Bone marrow (tissue), 2 donors: ENCODE data around the gene BMX.

Experiments used
- DNase-seq, 2 donors: peaks; one replicate each; lab custom pipeline; 2025; lab: John Stamatoyannopoulos, UW

BMX gene

GRCh38 chrX:15507005-15507404 is 6.4 kb downstream of the BMX start:
- no peak for DNase-seq

DNA sequence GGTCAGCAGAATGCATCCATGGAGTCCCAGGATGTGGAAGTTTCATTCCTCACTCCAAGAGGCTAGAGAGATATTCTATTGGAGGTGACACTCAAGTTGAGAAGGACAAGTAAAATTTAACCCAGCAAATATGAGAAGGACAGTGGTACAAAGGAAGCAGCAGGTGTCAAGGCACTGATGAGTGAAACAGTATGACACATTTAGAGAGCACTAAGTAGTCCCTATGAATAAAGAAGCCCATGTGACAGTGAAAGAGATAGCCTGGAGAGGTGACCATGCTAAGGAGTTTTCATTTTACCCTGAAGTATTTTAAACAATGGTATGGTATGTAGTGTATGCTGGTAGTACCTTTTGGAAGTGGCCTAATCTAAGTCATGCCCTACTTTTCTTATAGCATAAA is 9.2 kb downstream of the BMX start:
- no peak for DNase-seq

DNA sequence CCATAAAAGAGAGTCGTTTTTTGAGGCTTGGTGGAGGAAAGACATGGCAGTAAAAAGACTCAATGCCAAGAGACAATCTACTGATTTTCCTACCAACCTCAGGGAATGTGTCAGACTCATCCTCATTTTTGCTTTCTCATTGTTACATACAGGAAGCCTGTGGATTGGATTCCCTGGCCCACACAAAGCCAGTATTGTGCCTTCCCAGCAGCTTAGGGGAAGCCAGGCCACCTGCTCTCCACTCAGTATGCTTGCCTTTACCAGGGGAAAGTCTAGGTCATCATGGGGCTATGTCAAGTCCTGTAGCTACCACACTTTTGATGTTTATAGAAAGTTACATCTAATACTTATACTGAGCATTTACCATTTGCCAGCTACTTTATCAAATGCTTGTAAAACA is 11.0 kb downstream of the BMX start:
- DNase-seq = no peak

- no peak for DNase-seq
Observed at GRCh38 chrX:15512401-15512965, 11.9 kb downstream of the BMX start.

DNA sequence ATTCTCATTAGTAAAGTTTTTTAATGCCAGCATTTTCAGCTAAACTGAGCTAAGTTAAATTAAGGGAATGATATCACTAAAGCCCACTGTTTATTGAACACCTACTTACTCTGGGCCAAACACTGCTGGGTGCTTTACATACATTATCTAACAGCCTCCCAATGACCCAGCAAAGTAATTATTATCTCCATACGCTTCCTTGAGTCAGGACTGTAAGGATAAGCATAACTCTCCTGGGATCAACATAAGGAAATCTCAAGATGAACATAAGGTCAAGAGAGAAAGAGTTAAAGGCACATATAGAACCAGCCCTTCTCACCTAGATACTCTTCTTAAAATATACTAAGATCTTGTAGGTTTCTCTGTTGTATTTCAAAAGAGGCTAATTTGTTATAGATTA is 13.7 kb downstream of the BMX start:
- DNase-seq = no peak

DNA sequence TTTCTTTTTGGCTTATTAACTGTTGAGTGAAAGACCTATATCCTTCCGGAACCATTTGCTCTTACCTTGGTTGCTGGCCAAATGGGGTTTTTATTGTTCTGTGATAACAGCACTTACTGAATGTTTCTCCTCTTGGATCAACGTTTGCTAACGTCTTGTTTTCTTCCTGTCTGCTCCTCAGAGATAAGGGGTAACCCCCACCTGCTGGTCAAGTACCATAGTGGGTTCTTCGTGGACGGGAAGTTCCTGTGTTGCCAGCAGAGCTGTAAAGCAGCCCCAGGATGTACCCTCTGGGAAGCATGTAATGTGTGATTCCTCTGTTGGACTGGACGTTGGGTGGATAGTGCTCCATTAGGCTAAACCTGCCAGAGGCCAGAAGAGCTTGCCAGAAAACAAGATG is 15.3 kb downstream of the BMX start:
- no peak for DNase-seq

DNA sequence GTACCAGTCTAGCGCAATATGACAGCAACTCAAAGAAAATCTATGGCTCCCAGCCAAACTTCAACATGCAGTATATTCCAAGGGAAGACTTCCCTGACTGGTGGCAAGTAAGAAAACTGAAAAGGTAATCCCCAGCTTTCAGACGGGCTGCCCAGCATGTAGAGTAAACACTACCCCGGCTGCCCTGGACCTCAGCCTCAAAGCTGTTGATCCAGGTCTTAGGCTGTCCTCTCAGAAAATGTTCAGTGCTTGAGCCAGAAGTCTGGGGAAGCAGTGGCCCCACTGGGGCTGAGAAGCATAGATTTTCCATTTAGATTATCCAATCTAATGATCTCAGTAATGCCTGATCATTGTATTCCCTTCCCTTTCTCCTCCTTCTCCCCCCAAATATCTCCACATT is 21.9 kb downstream of the BMX start:
- DNase-seq = no peak

GRCh38 chrX:15523088-15523487 is 22.5 kb downstream of the BMX start:
- no peak for DNase-seq

DNA sequence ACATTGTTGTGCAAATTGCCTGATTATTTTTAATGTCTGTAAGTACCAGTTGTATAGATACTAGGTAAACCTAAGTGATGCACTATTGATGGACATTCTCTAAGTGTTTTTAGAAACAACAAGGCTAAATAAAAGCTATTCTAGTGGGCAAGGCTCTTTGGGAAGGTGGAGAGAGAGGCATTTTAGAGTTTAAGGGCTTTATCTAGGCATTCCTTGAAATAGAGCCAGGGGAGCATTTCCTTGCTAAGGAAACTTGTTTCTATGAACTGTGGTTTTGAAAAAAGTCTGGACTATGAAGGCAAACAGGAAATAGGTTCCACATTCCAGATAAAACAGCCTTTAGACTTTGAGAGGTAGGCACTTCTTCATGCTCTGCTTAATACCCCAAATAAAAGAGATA is 23.8 kb downstream of the BMX start:
- DNase-seq = no peak

GRCh38 chrX:15525664-15526416 is 25.2 kb downstream of the BMX start:
- DNase-seq = no peak

- no peak for DNase-seq
Observed at GRCh38 chrX:15529165-15529564, 28.6 kb downstream of the BMX start.

- DNase-seq = no peak
Observed at GRCh38 chrX:15530318-15530717, 29.7 kb downstream of the BMX start.

- no peak for DNase-seq
Observed at GRCh38 chrX:15546745-15547144, 46.1 kb downstream of the BMX start.

DNA sequence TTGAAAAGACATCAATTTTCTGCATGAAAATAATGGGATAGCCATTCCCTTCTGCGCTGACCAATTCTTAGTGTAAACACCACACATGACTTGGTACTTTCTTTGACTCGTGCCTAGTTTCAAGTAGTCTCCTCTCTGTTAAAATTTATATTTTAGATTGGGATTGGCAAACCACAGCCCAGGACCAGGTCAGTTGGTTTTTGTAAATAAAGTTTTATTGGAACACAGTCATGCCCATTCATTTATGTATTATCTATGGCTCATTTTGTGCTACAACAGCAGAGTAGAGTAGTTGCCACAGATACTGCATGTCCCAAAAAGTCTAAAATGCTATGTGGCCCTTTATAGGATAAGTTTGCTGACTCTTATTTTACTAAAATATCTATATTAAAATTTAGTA is 46.7 kb downstream of the BMX start:
- DNase-seq = no peak

- no peak for DNase-seq
Observed at GRCh38 chrX:15549189-15550012, 48.8 kb downstream of the BMX start.

- DNase-seq = no peak
Observed at GRCh38 chrX:15559227-15559626, 58.6 kb downstream of the BMX start.

- DNase-seq = no peak
Observed at GRCh38 chrX:15560924-15561323, 60.3 kb downstream of the BMX start.

- DNase-seq = no peak
Observed at GRCh38 chrX:15563056-15563455, 62.4 kb downstream of the BMX start.

DNA sequence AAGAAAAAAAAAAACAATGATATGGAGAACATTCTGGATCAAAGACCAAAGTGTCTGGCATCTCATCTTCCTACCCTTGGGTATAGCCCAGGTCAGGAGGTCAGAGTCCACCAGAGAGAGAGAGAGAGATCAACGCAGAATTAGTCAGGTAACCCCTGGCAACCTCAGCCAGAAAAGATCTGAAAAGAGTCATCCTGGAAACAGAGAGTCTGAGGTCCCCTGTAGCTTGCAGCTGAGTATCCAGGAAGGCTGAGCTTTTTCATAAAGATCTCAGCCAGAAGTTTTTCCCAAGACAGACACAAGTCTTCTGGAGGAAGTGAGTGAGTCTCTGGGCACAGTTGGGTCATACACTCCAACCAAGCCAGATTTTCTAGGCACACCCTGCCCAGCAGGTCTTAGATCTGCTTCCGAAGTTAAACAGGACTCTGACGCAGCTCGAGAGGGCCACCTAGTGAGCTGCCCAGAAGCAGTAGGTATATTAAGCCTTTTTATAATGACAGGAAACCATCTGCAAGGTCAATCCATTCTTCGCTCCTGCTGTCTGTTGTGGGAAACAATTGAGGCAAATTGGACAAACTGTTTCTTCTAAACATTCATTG is 64.5 kb downstream of the BMX start:
- DNase-seq = no peak

- DNase-seq = no peak
Observed at GRCh38 chrX:15566244-15566643, 65.6 kb downstream of the BMX start.

DNA sequence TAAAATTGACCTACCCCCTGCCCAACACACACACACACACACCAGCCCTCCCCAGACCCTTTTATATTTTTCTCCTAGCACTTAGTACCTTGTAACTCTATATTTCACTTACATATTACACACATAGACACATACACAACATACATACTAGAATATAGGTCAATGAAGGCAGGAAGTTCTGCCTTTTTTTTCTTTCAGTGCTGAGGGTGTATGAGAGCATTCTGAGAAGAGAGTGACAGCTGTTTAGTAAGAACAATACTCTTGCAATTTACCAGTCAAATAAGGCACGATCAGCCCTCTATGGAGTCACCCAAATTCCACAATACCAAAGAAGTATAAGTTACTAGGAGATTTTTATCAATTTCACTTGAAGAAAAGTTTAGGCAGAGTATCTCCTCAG is 66.7 kb downstream of the BMX start:
- no peak for DNase-seq

DNA sequence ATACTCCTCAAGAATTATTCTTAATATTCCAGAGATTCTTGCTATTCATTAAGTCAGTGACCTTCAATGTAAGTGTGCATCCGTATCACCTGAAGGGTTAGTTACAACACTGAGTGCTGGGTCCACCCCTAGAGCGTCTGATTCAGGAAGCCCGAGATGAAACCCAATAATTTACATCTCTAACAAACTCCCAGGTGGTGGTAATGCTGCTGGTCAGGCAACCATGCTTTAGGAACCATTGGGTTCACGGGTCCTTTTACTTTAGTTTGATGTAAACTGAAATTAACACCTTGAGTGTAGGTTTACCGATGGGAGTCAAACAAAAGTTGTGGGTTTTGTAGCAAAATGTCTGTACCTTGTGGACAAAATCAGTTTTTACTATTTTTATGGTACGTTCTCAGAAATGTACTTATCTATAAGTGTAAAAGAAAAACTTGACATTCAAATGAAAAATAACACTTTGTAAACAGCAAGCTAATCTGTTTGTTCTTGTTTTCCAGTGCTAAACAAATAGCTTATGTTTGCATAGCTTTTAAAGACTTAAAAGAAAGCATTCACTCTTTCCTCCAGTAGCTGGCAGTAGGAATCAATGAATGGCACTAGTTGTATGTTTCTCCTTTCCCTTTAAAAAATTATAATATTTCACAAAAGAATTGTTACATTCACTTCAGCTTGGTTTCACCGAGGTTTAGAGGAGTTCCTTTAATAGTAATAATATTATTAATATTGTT is 67.4 kb downstream of the BMX start:
- no peak for DNase-seq
